ENCODE data around the gene ZKSCAN5. TPM values are rescaled to one million over a fixed set of nuclear protein-coding genes. Genes with fewer than 3 reads are reported as not detected.
A peak's percentile ranks its signal among the peaks of the same experiment; 100 is the strongest.

The ZKSCAN5 gene
- polyA plus RNA-seq, 1 donor (not counting 4 experiments of a cell fraction or from before 2014, with no cell fraction given): 8.4 TPM

GRCh38 chr7:99562114-99562784 is 57.8 kb downstream of the ZKSCAN5 start:
- Histone ChIP-seq H3K79me2 (ENCODE audit: control insufficient read depth, insufficient read depth, low read length) (peaks cover 62% of the 10 kb centered on the region), H3K4me2 (ENCODE audit: control insufficient read depth, extremely low read depth, insufficient read depth, low read depth, low read length) (peak overlapping the region; percentile 93), H3K9ac (ENCODE audit: control insufficient read depth, extremely low read depth, insufficient read depth, low read length) (peak overlapping the region; percentile 39), H3K4me3 (ENCODE audit: control insufficient read depth in 2 of 3, extremely low read depth in 1 of 3, insufficient read depth in 2 of 3, low read depth in 1 of 3, low read length in 3 of 3) (peak overlapping the region in 2 of 3 experiments; percentile 6 to 20), H3K9me3 (ENCODE audit: control insufficient read depth, low read depth, low read length) (no peaks in the 10 kb centered on the region), H3K36me3 (ENCODE audit: control insufficient read depth in 2 of 2, extremely low read depth in 1 of 2, insufficient read depth in 2 of 2, low read length in 2 of 2) (peaks cover 9 to 39% of the 10 kb centered on the region in 2 experiments), H2AFZ (ENCODE audit: control insufficient read depth, low read length) (no peak overlapping the region), H3K4me1 (ENCODE audit: control insufficient read depth, extremely low read depth, insufficient read depth, low read length) (peaks cover 52% of the 10 kb centered on the region), H3K27ac (ENCODE audit: control insufficient read depth, insufficient read depth, low read length) (peak overlapping the region; percentile 83), H4K20me1 (ENCODE audit: control insufficient read depth, extremely low read depth, insufficient read depth, low read length) (no peaks in the 10 kb centered on the region), H3K27me3 (ENCODE audit: control insufficient read depth, extremely low read depth, insufficient read depth, low read length) (no peaks in the 10 kb centered on the region), H3K9me1 (ENCODE audit: control insufficient read depth, extremely low read depth, insufficient read depth, low read length) (no peaks in the 10 kb centered on the region)
- no peak for FAIRE-seq
- DNase-seq (ENCODE audit: low read depth, low spot score): no peak
- dilution Hi-C loops (cut with MboI; ENCODE audit: extremely low pct_ligation_motif_present, low sequenced_read_pairs): no loop called here
- TF ChIP-seq CTCF (optimal IDR thresholded peaks at IDR 0.05 in 1 of 3, IDR thresholded peaks at IDR 0.05 in 1 of 3, conservative IDR thresholded peaks at IDR 0.05 in 1 of 3; ENCODE audit: extremely low read depth in 1 of 3, insufficient read depth in 2 of 3, low read length in 3 of 3) (no peak), EZH2 (IDR thresholded peaks at IDR 0.05; ENCODE audit: low read length) (no peak)

- H3K79me2 ChIP-seq (ENCODE audit: control insufficient read depth, insufficient read depth, low read length): peaks cover 57% of the 10 kb centered on the region
These were observed 58.4 kb downstream of the ZKSCAN5 start for GRCh38 chr7:99562832-99563231.

More at GRCh38 chr7:99562832-99563231, 58.4 kb downstream of the ZKSCAN5 start:
- DNase-seq (ENCODE audit: low read depth, low spot score) (peak; percentile 94), FAIRE-seq (peak; percentile 91)
- peak overlapping the region; percentile 93 for H3K4me2 ChIP-seq (ENCODE audit: control insufficient read depth, extremely low read depth, insufficient read depth, low read depth, low read length)
- dilution Hi-C loops (cut with MboI; ENCODE audit: extremely low pct_ligation_motif_present, low sequenced_read_pairs): no loop called here
- peak overlapping the region; percentile 83 for H3K27ac ChIP-seq (ENCODE audit: control insufficient read depth, insufficient read depth, low read length)
- H3K4me1 ChIP-seq (ENCODE audit: control insufficient read depth, extremely low read depth, insufficient read depth, low read length): peaks cover 47% of the 10 kb centered on the region
- H2AFZ ChIP-seq (ENCODE audit: control insufficient read depth, low read length): no peak overlapping the region
- peaks cover 9 to 38% of the 10 kb centered on the region in 2 experiments for H3K36me3 ChIP-seq (ENCODE audit: control insufficient read depth in 2 of 2, extremely low read depth in 1 of 2, insufficient read depth in 2 of 2, low read length in 2 of 2)
- no peaks in the 10 kb centered on the region for H3K27me3 ChIP-seq (ENCODE audit: control insufficient read depth, extremely low read depth, insufficient read depth, low read length)
- H3K9me1 ChIP-seq (ENCODE audit: control insufficient read depth, extremely low read depth, insufficient read depth, low read length): no peaks in the 10 kb centered on the region
- TF ChIP-seq EZH2 (IDR thresholded peaks at IDR 0.05; ENCODE audit: low read length) (no peak), CTCF (optimal IDR thresholded peaks at IDR 0.05 in 1 of 3, IDR thresholded peaks at IDR 0.05 in 1 of 3, conservative IDR thresholded peaks at IDR 0.05 in 1 of 3; ENCODE audit: extremely low read depth in 1 of 3, insufficient read depth in 2 of 3, low read length in 3 of 3) (no peak)
- H3K4me3 ChIP-seq (ENCODE audit: control insufficient read depth in 2 of 3, extremely low read depth in 1 of 3, insufficient read depth in 2 of 3, low read depth in 1 of 3, low read length in 3 of 3): peak overlapping the region in 2 of 3 experiments; percentile 6 to 20
- no peaks in the 10 kb centered on the region for H4K20me1 ChIP-seq (ENCODE audit: control insufficient read depth, extremely low read depth, insufficient read depth, low read length)
- H3K9me3 ChIP-seq (ENCODE audit: control insufficient read depth, low read depth, low read length): no peaks in the 10 kb centered on the region
- peak overlapping the region; percentile 39 for H3K9ac ChIP-seq (ENCODE audit: control insufficient read depth, extremely low read depth, insufficient read depth, low read length)
